Fibroblast of skin of back (primary cell): ENCODE results near the gene BICD2.

Experiments
- DNase-seq: peaks from one replicate; pipeline ENCODE4 v3.0.0-alpha.2; 2013

The BICD2 gene

DNA sequence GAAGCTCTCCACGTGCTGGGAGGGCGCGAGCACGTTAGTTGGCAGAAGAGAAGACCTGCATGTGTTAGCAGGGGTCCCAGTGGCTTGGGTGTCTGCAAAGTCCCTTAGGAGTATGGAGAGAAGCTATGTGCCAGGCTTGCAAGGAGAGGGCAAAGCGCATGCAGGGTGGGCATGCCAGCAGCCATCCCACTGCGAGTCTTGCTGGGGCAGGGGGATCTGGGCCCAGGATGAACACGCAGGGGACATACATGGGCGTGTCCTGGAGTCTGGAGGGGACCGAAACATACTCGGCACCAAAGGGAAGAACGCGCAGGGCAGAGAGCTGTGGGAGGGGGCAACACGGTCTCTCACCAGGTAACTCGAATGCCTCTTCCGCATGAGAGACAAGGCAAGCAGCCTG, 51.1 kb downstream of the BICD2 start:
- no peak for DNase-seq

- DNase-seq = no peak
These were observed 51.9 kb downstream of the BICD2 start for GRCh38 chr9:92712767-92713166.

DNA sequence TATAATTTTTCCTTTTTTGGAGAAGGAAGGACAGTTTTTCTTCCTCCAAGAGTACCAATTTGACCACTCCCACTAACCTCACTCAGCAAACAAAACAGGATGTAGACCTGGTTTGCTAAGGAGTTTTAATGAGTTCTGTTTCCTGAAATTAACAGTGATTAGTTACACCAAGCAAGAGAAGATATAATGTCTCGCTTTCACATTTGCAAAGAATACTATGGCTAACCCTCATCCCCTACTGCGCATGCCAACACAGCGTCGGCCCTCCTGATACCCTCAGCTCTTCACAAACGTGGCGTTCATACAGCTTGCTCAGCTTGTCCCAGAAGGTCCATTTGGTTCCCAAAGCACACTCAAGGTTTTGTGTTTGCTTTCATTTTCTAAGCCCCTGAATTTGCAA, 52.8 kb downstream of the BICD2 start:
- no peak for DNase-seq

DNA sequence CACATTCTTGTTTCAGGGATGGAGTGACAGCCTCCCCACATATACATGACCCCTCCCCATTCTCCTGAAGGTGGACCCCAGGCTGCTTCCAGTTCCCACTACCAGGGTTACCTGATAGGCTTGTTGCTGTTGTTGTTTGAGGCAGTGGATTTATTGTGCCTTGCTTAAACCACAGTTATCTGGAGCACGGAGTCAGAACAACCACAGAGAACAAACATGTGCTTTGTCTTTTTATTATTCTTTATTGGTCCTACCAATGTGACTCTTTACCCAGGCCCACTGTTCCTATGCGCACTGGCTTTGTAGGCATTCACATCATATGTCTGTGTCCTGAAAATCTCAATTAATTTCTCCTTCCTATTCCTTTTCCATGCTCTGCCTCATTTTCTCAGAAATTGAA, 53.5 kb downstream of the BICD2 start:
- DNase-seq = no peak

- DNase-seq = no peak
These were observed 54.3 kb downstream of the BICD2 start for GRCh38 chr9:92710368-92710767.

DNA sequence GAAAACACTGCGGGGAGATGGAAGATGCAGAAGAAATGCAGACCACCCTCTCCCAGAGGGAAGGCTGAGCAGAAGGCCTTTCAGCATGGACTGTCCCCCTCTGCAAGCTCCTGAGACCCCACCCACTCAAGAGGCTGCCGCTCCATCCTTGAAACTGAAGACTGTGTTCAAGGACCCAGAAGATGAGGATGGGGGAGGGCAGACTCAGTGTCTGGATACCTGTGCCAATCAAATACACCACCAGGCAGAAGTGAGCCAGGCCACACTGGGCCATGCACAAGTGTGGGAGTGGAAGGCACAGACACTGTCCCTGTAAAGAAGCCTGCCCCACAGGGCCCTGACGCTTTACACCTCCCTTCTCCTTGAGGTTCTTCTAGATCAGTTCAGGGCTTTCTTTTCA, 54.7 kb downstream of the BICD2 start:
- no peak for DNase-seq

- no peak for DNase-seq
These were observed 55.4 kb downstream of the BICD2 start for GRCh38 chr9:92709240-92709639.

DNA sequence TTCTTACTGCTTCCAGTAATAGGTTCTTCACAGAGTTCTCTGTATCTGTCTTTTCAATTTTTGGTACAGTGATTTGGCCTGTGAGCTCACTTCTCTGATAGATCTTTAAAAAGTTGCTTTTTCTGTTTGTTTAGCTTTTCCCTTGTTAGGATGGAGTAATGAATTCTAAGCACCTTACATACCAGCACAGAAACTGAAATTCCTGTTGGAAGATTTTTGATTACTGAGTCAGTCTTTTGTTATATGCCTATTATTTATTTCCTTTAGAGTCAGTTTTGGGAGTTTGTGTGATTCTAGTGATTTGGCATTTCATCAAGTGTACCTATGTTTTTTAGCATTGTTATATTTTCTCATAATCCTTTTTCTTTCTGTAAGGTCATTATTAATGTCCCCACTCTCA, 57.1 kb downstream of the BICD2 start:
- no peak for DNase-seq

DNA sequence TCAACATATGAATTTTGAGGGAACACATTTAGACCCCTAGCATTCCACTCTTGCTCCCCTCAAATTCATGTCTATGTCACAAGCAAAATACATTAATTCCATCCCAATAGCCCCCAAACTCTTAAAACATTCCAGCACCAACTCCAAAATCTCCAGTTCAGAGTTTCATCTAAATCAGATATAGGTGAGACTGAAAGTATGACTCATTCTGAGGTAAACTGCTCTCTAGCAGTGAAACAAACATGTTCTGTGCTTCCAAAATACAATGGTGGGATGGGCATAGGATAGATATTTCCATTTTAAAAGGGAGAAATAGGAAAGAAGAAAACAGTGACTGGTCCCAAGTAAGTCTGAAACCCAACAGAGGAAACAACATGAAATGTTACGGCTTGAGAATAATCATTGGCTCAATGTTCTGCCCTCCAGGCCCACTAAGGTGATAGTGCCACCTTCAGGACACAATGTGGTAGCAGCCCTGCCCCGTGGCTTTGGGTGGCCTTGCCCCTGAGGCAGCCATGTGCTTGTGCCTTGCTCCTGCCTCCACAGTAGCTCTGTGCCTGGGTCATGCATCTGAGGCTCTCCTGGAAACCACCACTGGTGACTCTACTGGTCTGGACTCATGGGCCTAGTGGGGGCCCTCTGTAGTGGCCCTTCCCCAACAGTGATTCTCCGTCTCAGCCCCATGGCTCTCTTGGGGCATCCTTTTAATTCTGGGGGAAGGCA, 58.3 kb downstream of the BICD2 start:
- DNase-seq = peak; percentile 9

- no peak for DNase-seq
These were observed 60.1 kb downstream of the BICD2 start for GRCh38 chr9:92704528-92704927.

- peak; percentile 31 for DNase-seq
These were observed 68.0 kb downstream of the BICD2 start for GRCh38 chr9:92696619-92697018.

GRCh38 chr9:92686954-92687353, 77.7 kb downstream of the BICD2 start:
- DNase-seq = peak; percentile 8

DNA sequence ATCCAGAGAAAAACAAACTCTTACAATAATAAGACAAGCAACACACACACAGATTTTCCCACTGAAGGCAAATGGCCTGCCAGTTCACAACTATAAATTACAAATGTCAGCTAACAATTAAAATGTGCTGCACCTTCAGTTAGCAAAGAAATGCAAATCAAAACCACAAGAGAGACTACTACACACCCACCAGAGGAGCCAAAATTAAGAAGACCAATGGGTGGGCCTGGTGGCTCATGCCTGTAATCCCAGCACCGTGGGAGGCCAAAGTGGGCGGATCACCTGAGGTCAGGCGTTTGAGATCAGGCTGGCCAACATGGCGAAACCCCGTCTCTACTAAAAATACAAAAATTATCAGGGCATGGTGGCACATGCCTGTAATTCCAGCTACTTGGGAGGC, 79.6 kb downstream of the BICD2 start:
- no peak for DNase-seq

DNA sequence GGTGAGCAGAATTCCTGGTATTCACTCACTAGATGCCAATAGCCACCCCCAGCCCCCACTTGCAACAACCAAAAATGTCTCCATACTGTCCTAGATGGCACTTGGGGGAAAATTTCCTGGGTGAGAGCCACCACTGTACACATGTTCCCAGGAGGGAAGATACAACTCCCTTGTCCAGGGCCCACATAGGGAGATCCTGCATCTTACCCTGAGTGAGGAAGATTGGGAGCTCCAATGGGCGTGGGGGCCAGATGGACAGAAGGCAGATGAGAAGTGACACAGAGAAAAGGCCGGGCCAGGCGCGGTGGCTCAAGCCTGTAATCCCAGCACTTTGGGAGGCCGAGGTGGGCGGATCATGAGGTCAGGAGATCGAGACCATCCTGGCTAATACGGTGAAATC, 82.4 kb downstream of the BICD2 start:
- no peak for DNase-seq

GRCh38 chr9:92680166-92681119, 84.2 kb downstream of the BICD2 start:
- no peak for DNase-seq

GRCh38 chr9:92679413-92680165, 85.0 kb downstream of the BICD2 start:
- no peak for DNase-seq

DNA sequence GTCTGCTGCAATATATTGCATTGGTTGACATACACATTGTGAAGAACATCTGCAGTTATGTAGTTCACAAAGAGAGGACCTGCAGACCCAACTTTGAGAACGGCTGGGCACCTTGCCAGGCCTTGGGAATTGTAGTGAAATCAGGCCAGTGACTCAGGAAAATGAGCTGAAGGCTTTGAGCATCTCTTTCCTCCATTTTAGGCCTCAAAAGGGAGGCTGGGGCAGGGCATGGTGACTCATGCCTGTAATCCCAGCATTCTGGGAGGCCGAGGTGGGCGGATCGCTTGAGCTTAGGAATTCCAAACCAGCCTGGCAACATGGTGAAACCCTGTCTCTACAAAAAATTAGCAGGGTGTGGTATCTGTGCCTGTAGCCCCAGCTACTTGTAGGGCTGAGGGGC, 93.3 kb downstream of the BICD2 start:
- DNase-seq = peak; percentile 78

- DNase-seq = peak; percentile 99
These were observed 94.5 kb downstream of the BICD2 start, which contains the start of gene IPPK for GRCh38 chr9:92669890-92670708. Gene IPPK, minus strand, starts transcription at chr9:92670131. Its CDS starts 143 bp downstream, at chr9:92669988.

DNA sequence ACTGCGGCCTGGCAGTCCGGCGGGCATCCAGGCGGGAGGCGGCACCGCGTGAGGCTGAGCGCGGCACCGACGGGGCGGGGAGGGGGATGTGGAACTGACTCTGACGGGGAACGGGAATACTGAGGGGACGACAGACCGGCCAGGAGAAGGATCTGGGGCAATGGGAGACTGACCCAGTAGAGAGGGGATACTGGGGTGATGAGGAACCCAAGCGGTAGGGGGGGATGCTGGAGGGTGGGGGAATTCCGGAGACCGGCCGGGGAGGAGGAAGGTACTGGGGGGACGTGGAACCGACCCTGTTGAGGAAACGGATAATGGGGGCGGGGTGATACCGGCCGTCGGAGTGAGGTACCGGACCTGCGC, 95.1 kb downstream of the BICD2 start:
- peak; percentile 27 for DNase-seq

DNA sequence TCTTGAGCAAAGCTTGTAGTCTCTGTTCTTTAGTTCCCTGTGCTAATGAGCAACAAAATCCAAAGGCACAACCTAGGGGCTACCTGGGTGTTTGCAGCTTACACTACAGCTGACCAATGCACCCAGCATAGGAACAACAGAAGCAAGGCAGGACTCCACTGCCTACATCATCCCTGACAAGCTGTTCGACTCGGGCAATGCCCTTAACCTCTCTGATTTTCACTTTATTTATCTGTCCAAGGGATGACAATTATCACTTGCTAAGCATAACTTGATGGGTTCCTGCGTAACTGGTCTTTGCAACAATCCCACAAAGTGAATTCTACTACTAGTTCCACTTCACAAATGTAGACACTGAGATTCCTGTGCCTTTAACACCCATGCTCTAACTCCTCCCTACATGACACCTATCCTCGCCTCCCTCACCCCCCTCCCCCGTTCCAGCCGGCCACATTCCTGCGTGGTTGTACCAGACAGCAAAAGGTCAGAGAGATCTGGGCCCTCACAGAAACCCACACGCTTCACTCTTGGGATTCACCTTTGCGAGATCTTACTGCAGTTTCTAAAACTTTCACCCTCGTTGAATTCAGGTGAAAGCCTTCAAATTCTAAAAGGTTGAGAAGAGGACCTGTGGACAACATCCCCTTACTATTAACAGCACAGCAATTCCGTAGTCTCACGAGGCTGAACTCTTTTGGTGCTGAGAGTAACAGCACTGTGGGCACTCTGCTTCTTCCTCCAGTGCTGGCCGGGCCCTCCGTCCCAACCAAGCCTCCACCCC, 95.7 kb downstream of the BICD2 start:
- DNase-seq = peak; percentile 62

- no peak for DNase-seq
These were observed 97.6 kb downstream of the BICD2 start for GRCh38 chr9:92666912-92667532.
